SK-N-SH treated with all-trans-retinoic acid at 6 μM for 48 hours (cell line): Measurements from ENCODE around the gene CCDC117.
A peak's percentile ranks its signal among the peaks of the same experiment; 100 is the strongest.

Experiments used
- ATAC-seq: fragments of 200-7000 bp; cut with Tn5 transposase; 3 replicates; pipeline ENCODE4 v1.9.1; 2020; ENCODE audit warnings: mild to moderate bottlenecking, moderate library complexity
- ARNTL ChIP-seq: fragments of 450-650 bp; formaldehyde crosslinking; IDR thresholded peaks from 2 replicates; pipeline ENCODE4 v1.5.0; 2020; ENCODE audit warnings: low read depth, mild to moderate bottlenecking, moderate library complexity, borderline replicate concordance
- CSRNP3 ChIP-seq: fragments of 250-450 bp; sonication (Bioruptor Pico); IDR thresholded peaks from 2 replicates; pipeline ENCODE4 v1.5.1; 2021; ENCODE audit warnings: mild to moderate bottlenecking, moderate library complexity
- ESRRG ChIP-seq: fragments of 250-450 bp; sonication (Bioruptor Pico); IDR thresholded peaks from 2 replicates; pipeline ENCODE4 v1.6.1; 2021; ENCODE audit warnings: mild to moderate bottlenecking
- ISL1 ChIP-seq: fragments of 250-450 bp; sonication (Bioruptor Pico); IDR thresholded peaks from 2 replicates; pipeline ENCODE4 v2.1.2; 2022; ENCODE audit warnings: mild to moderate bottlenecking, moderate library complexity
- OSR1 ChIP-seq: fragments of 250-450 bp; sonication (Bioruptor Pico); IDR thresholded peaks from 2 replicates; pipeline ENCODE4 v1.8.0; 2022; ENCODE audit warnings: moderate library complexity, mild to moderate bottlenecking, inconsistent platforms
- POU6F1 ChIP-seq: fragments of 250-450 bp; sonication (Bioruptor Pico); IDR thresholded peaks from 2 replicates; pipeline ENCODE4 v1.8.0; 2021; ENCODE audit warnings: low read depth, mild to moderate bottlenecking, moderate library complexity, borderline replicate concordance
- PPARA ChIP-seq: fragments of 250-450 bp; sonication (Bioruptor Pico); IDR thresholded peaks from 2 replicates; pipeline ENCODE4 v1.5.0; 2020; ENCODE audit warnings: mild to moderate bottlenecking, borderline replicate concordance
- RARB ChIP-seq: fragments of 250-450 bp; sonication (Bioruptor Pico); IDR thresholded peaks from 2 replicates; pipeline ENCODE4 v1.8.0; 2021; ENCODE audit warnings: mild to moderate bottlenecking, moderate library complexity
- SNAI2 ChIP-seq: fragments of 250-450 bp; sonication (Bioruptor Pico); IDR thresholded peaks from 2 replicates; pipeline ENCODE4 v1.5.0; 2020; ENCODE audit warnings: mild to moderate bottlenecking, moderate library complexity
- TCF4 ChIP-seq: fragments of 250-450 bp; sonication (Bioruptor Pico); IDR thresholded peaks from 2 replicates; pipeline ENCODE4 v1.8.0; 2021; ENCODE audit warnings: mild to moderate bottlenecking, moderate library complexity, borderline replicate concordance
- TOX ChIP-seq: fragments of 250-450 bp; sonication (Bioruptor Pico); IDR thresholded peaks from 2 replicates; pipeline ENCODE4 v1.8.0; 2021; ENCODE audit warnings: mild to moderate bottlenecking, moderate library complexity, borderline replicate concordance
- ZC3H10 ChIP-seq: fragments of 250-450 bp; sonication (Bioruptor Pico); IDR thresholded peaks from 2 replicates; pipeline ENCODE4 v1.5.1; 2021; ENCODE audit warnings: mild to moderate bottlenecking, moderate library complexity
- ZFP3 ChIP-seq: fragments of 250-450 bp; sonication (Bioruptor Pico); IDR thresholded peaks from 2 replicates; pipeline ENCODE4 v1.5.0; 2020; ENCODE audit warnings: mild to moderate bottlenecking, moderate library complexity
- ZFP30 ChIP-seq: fragments of 450-650 bp; formaldehyde crosslinking; IDR thresholded peaks from 2 replicates; pipeline ENCODE4 v1.5.0; 2022; ENCODE audit warnings: mild to moderate bottlenecking, moderate library complexity
- ZNF70 ChIP-seq: fragments of 450-650 bp; formaldehyde crosslinking; IDR thresholded peaks from 2 replicates; pipeline ENCODE4 v1.5.0; 2020; ENCODE audit warnings: mild to moderate bottlenecking, moderate library complexity
- ZNF8 ChIP-seq: fragments of 450-650 bp; formaldehyde crosslinking; IDR thresholded peaks from 2 replicates; pipeline ENCODE4 v1.5.0; 2020; ENCODE audit warnings: mild to moderate bottlenecking, moderate library complexity
- TF ChIP-seq, protein P1 (sequence below): fragments of 250-450 bp; sonication (Bioruptor Pico); IDR thresholded peaks from 2 replicates; pipeline ENCODE4 v1.5.1; 2020; ENCODE audit warnings: low read depth, mild to moderate bottlenecking, moderate library complexity
- TF ChIP-seq, protein P2 (sequence below): fragments of 250-450 bp; sonication (Bioruptor Pico); IDR thresholded peaks from 2 replicates; pipeline ENCODE4 v1.5.0; 2020; ENCODE audit warnings: mild to moderate bottlenecking, moderate library complexity

CCDC117 gene

DNA sequence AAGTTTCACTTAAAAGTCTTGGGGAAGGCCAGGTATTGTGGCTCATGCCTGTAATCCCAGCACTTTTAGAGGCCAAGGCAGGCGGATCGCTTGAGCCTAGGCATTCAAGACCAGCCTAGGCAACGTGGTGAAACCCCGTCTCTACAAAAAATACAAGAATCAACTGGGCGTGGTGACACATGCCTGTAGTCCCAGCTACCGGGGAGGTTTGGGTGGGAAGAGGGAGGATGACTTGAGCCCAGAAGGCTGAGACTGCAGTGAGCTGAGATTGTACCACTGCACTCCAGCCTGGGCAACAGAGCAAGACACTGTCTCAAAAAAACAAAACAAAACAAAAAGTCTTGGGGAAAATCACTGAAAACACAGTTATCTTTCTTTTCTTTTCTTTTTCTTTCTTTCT is 43.2 kb downstream of the CCDC117 start:
- no peak for ATAC-seq
- TF ChIP-seq, protein P1, sequence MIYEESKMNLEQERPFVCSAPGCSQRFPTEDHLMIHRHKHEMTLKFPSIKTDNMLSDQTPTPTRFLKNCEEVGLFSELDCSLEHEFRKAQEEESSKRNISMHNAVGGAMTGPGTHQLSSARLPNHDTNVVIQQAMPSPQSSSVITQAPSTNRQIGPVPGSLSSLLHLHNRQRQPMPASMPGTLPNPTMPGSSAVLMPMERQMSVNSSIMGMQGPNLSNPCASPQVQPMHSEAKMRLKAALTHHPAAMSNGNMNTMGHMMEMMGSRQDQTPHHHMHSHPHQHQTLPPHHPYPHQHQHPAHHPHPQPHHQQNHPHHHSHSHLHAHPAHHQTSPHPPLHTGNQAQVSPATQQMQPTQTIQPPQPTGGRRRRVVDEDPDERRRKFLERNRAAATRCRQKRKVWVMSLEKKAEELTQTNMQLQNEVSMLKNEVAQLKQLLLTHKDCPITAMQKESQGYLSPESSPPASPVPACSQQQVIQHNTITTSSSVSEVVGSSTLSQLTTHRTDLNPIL (CRISPR knock-in tag): no peak
- TF ChIP-seq RARB (CRISPR knock-in tag) (no peak), SNAI2 (no peak), PPARA (CRISPR knock-in tag) (no peak), ESRRG (CRISPR knock-in tag) (no peak), ZNF8 (CRISPR knock-in tag) (no peak), TOX (CRISPR knock-in tag) (no peak), ZNF70 (no peak), CSRNP3 (CRISPR knock-in tag) (no peak)
- TF ChIP-seq, protein P2, sequence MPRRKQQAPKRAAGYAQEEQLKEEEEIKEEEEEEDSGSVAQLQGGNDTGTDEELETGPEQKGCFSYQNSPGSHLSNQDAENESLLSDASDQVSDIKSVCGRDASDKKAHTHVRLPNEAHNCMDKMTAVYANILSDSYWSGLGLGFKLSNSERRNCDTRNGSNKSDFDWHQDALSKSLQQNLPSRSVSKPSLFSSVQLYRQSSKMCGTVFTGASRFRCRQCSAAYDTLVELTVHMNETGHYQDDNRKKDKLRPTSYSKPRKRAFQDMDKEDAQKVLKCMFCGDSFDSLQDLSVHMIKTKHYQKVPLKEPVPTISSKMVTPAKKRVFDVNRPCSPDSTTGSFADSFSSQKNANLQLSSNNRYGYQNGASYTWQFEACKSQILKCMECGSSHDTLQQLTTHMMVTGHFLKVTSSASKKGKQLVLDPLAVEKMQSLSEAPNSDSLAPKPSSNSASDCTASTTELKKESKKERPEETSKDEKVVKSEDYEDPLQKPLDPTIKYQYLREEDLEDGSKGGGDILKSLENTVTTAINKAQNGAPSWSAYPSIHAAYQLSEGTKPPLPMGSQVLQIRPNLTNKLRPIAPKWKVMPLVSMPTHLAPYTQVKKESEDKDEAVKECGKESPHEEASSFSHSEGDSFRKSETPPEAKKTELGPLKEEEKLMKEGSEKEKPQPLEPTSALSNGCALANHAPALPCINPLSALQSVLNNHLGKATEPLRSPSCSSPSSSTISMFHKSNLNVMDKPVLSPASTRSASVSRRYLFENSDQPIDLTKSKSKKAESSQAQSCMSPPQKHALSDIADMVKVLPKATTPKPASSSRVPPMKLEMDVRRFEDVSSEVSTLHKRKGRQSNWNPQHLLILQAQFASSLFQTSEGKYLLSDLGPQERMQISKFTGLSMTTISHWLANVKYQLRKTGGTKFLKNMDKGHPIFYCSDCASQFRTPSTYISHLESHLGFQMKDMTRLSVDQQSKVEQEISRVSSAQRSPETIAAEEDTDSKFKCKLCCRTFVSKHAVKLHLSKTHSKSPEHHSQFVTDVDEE (CRISPR knock-in tag): no peak

DNA sequence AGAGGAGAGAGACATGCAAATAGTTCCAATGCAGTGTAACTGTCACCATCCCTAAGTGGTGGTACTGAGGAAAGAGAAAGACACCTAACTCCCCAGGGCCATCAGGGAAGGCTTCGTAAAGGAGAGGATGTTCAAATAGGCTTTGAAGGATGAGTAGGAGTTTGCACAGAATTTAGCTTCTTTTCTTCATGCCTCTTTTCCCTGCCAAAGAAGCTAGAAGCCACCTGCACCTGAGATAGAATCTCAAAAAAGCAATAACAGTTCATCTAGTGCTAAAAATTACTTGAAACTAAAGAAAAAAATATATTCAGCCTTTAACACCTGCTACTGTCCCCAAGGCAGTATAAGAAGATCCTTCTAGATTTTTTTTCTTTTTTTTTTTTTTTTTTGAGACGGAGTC is 44.6 kb downstream of the CCDC117 start:
- no peak for ATAC-seq
- peak; percentile 92 for TF ChIP-seq ZFP3 (CRISPR knock-in tag)
- TF ChIP-seq PPARA (CRISPR knock-in tag): no peak
- TF ChIP-seq, all 23 proteins: peak for 1

GRCh38 chr22:28817919-28818859 is 45.7 kb downstream of the CCDC117 start:
- no peak for ATAC-seq
- TF ChIP-seq ZNF70 (no peak), POU6F1 (CRISPR knock-in tag) (no peak), ESRRG (CRISPR knock-in tag) (no peak), TCF4 (no peak), ZC3H10 (CRISPR knock-in tag) (no peak), OSR1 (CRISPR knock-in tag) (no peak), ZNF8 (CRISPR knock-in tag) (no peak), RARB (CRISPR knock-in tag) (no peak), PPARA (CRISPR knock-in tag) (no peak), SNAI2 (no peak), ARNTL (CRISPR knock-in tag) (no peak), TOX (CRISPR knock-in tag) (no peak), ISL1 (CRISPR knock-in tag) (no peak), CSRNP3 (CRISPR knock-in tag) (no peak), ZFP30 (CRISPR knock-in tag) (no peak)
- TF ChIP-seq, protein P2 (CRISPR knock-in tag): no peak
- TF ChIP-seq, protein P1 (CRISPR knock-in tag): no peak
